HEK293 (cell line): ENCODE results near the gene MDFIC.

ENCODE experiments used
- CTCF ChIA-PET: fragments of 350-600 bp; formaldehyde crosslinking; extraction: SDS; loops from one replicate; lab custom pipeline; 2021; ENCODE audit warnings: antibody characterized with exemption; lab: Yijun Ruan, JAX
- POLR2A ChIA-PET: fragments of 300-600 bp; formaldehyde crosslinking; extraction: SDS; loops from one replicate; lab custom pipeline; 2020; ENCODE audit warnings: antibody characterized with exemption, inconsistent platforms; lab: Yijun Ruan, JAX
- H3K27ac ChIP-seq: fragments of 200-500 bp; sonication (Bioruptor generic); 2 replicates; pipeline ENCODE4 v1.5.1; 2014; ENCODE audit warnings: low read depth, low read length, control low read depth, inconsistent platforms; ENCODE audit errors: extremely low read depth
- H3K36me3 ChIP-seq, 2 experiments: fragments of 200-500 bp in 1 of 2; sonication (Bioruptor generic) in 1 of 2; 1 replicate in 1 of 2; 2 replicates in 1 of 2; pipeline ENCODE4 v1.5.1; 2014 to 2017; ENCODE audit warnings: inconsistent platforms in 2 of 2, low read length in 2 of 2; ENCODE audit not compliant: control insufficient read depth in 2 of 2, insufficient read depth in 1 of 2
- H3K4me1 ChIP-seq: fragments of 200-500 bp; sonication (Bioruptor generic); 2 replicates; pipeline ENCODE4 v1.5.1; 2014; ENCODE audit warnings: mild to moderate bottlenecking, low read length, inconsistent platforms; ENCODE audit not compliant: control insufficient read depth, insufficient read depth
- H3K4me3 ChIP-seq: 2 replicates; pipeline ENCODE4 v1.5.1; 2011; ENCODE audit warnings: low read depth, mild to moderate bottlenecking, control low read depth, low read length, moderate library complexity
- H3K9me3 ChIP-seq: fragments of 200-500 bp; sonication (Bioruptor generic); 2 replicates; pipeline ENCODE4 v1.5.1; 2014; ENCODE audit warnings: low read depth, low read length, inconsistent platforms; ENCODE audit not compliant: control insufficient read depth, insufficient read depth
- PRDM1 ChIP-seq: fragments of 450-650 bp; formaldehyde crosslinking; IDR thresholded peaks from 2 replicates; pipeline ENCODE4; 2016; ENCODE audit warnings: missing biosample characterization, missing genetic modification characterization
- PRDM10 ChIP-seq: fragments of 450-650 bp; formaldehyde crosslinking; IDR thresholded peaks from 2 replicates; pipeline ENCODE4 v1.5.1; 2016; ENCODE audit warnings: missing biosample characterization, missing genetic modification characterization
- TSHZ1 ChIP-seq: fragments of 450-650 bp; formaldehyde crosslinking; IDR thresholded peaks from 2 replicates; pipeline ENCODE4 v1.5.1; 2016; ENCODE audit warnings: missing biosample characterization, missing genetic modification characterization, borderline replicate concordance
- ZBTB1 ChIP-seq: fragments of 450-650 bp; formaldehyde crosslinking; IDR thresholded peaks from 2 replicates; pipeline ENCODE4 v1.5.1; 2016; ENCODE audit warnings: missing biosample characterization, missing genetic modification characterization
- ZBTB7A ChIP-seq: fragments of 450-650 bp; formaldehyde crosslinking; IDR thresholded peaks from 2 replicates; pipeline ENCODE4 v1.5.1; 2016; ENCODE audit warnings: low read depth, missing biosample characterization, missing genetic modification characterization
- ZNF211 ChIP-seq: fragments of 450-650 bp; formaldehyde crosslinking; IDR thresholded peaks from 2 replicates; pipeline ENCODE4 v1.5.1; 2016; ENCODE audit warnings: low read depth, missing biosample characterization, missing genetic modification characterization
- ZNF239 ChIP-seq: fragments of 450-650 bp; formaldehyde crosslinking; IDR thresholded peaks from 2 replicates; pipeline ENCODE4 v1.5.1; 2016; ENCODE audit warnings: missing biosample characterization, missing genetic modification characterization
- ZNF433 ChIP-seq: fragments of 450-650 bp; formaldehyde crosslinking; IDR thresholded peaks from 2 replicates; pipeline ENCODE4 v1.5.1; 2016; ENCODE audit warnings: missing biosample characterization, missing genetic modification characterization, low read depth
- ZNF571 ChIP-seq: fragments of 450-650 bp; formaldehyde crosslinking; IDR thresholded peaks from 2 replicates; pipeline ENCODE4 v1.5.0; 2017; ENCODE audit warnings: missing biosample characterization, missing genetic modification characterization
- ZNF596 ChIP-seq: fragments of 450-650 bp; IDR thresholded peaks from 2 replicates; pipeline ENCODE4 v1.5.0; 2018; ENCODE audit warnings: missing biosample characterization, mild to moderate bottlenecking, missing genetic modification characterization, moderate library complexity
- ZNF600 ChIP-seq: fragments of 450-650 bp; formaldehyde crosslinking; IDR thresholded peaks from 2 replicates; pipeline ENCODE4 v1.5.1; 2016; ENCODE audit warnings: missing biosample characterization, missing genetic modification characterization
- ZNF645 ChIP-seq: fragments of 450-650 bp; formaldehyde crosslinking; IDR thresholded peaks from 2 replicates; pipeline ENCODE4; 2016; ENCODE audit warnings: missing biosample characterization, missing genetic modification characterization
- ZNF664 ChIP-seq: fragments of 450-650 bp; formaldehyde crosslinking; IDR thresholded peaks from 2 replicates; pipeline ENCODE4 v1.5.1; 2016; ENCODE audit warnings: missing biosample characterization, missing genetic modification characterization
- ZNF704 ChIP-seq: fragments of 450-650 bp; formaldehyde crosslinking; IDR thresholded peaks from 2 replicates; pipeline ENCODE4 v1.5.1; 2016; ENCODE audit warnings: missing biosample characterization, missing genetic modification characterization
- ZNF747 ChIP-seq: fragments of 450-650 bp; formaldehyde crosslinking; IDR thresholded peaks from 2 replicates; pipeline ENCODE4 v1.5.1; 2016; ENCODE audit warnings: missing biosample characterization, missing genetic modification characterization
- ZXDB ChIP-seq: fragments of 450-650 bp; formaldehyde crosslinking; IDR thresholded peaks from 2 replicates; pipeline ENCODE4 v1.5.1; 2016; ENCODE audit warnings: missing biosample characterization, missing genetic modification characterization

MDFIC gene

GRCh38 chr7:114875186-114875585, 46.7 kb upstream of the MDFIC start:
- Histone ChIP-seq H3K36me3 (no peaks in the 10 kb centered on the region), H3K27ac (no peak overlapping the region), H3K9me3 (no peaks in the 10 kb centered on the region), H3K4me1 (no peaks in the 10 kb centered on the region), H3K4me3 (no peak overlapping the region)
- no peak for TF ChIP-seq PRDM1
- TF ChIP-seq ZNF600, result no peak
- TF ChIP-seq ZNF433, result no peak
- TF ChIP-seq ZNF596, result no peak
- TF ChIP-seq ZNF239, result no peak
- ChIA-PET POLR2A (no interaction called here), CTCF (interaction anchor here (0.7 kb wide), 1 partner anchor 739 kb away, joined by 3 read pairs; no protein-coding TSS in a partner anchor)

GRCh38 chr7:114879554-114879953, 42.3 kb upstream of the MDFIC start:
- TF ChIP-seq PRDM10 (tag by site-specific recombination) (no peak), ZNF211 (no peak), TSHZ1 (tag by site-specific recombination) (no peak), ZBTB7A (tag by site-specific recombination) (no peak), ZNF571 (tag by site-specific recombination) (no peak), ZNF645 (tag by site-specific recombination) (no peak), ZNF664 (no peak), ZNF747 (tag by site-specific recombination) (no peak), ZBTB1 (tag by site-specific recombination) (no peak), ZNF704 (no peak), ZXDB (tag by site-specific recombination) (no peak)
- TF ChIP-seq, all 188 proteins: peak for 0
- CTCF ChIA-PET, result interaction anchor here (0.7 kb wide), 1 partner anchor 15 kb away, joined by 5 read pairs; no protein-coding TSS in a partner anchor
- POLR2A ChIA-PET, result no interaction called here

More at GRCh38 chr7:114879554-114879953, 42.3 kb upstream of the MDFIC start:
- no peak overlapping the region for H3K27ac ChIP-seq
- no peaks in the 10 kb centered on the region for H3K36me3 ChIP-seq
- no peak overlapping the region for H3K4me3 ChIP-seq
- no peaks in the 10 kb centered on the region for H3K4me1 ChIP-seq
- H3K9me3 ChIP-seq, result no peaks in the 10 kb centered on the region
